Measurements from ENCODE around the gene ATG16L2. TPM values are rescaled to one million over a fixed set of nuclear protein-coding genes. Genes with fewer than 3 reads are reported as not detected.
A peak's percentile ranks its signal among the peaks of the same experiment; 100 is the strongest.

The ATG16L2 gene
- total RNA-seq, 1 donor from 2014 or later: 71.1 TPM

GRCh38 chr11:72833811-72834493 lies 19.7 kb downstream of the ATG16L2 start:
- DNase-seq (ENCODE audit: low spot score): no peak
- intact Hi-C loops (cut with micrococcal nuclease): loop anchor here (2.0 kb wide), 1 partner anchor 409 kb away; no protein-coding TSS in a partner anchor
- Mint-ChIP-seq H3K4me1 (ENCODE audit: low read depth) (peaks cover 21% of the 10 kb centered on the region), H3K4me3 (no peak overlapping the region), H3K27me3 (ENCODE audit: insufficient read depth) (no peaks in the 10 kb centered on the region), H3K27ac (peak overlapping the region; percentile 92), H3K36me3 (ENCODE audit: low read depth) (peaks cover 34% of the 10 kb centered on the region), H3K9me3 (no peaks in the 10 kb centered on the region)

- Mint-ChIP-seq H3K9me3 (no peaks in the 10 kb centered on the region), H3K36me3 (ENCODE audit: low read depth) (peaks cover 37% of the 10 kb centered on the region), H3K4me1 (ENCODE audit: low read depth) (peaks cover 25% of the 10 kb centered on the region), H3K4me3 (peak overlapping the region; percentile 37), H3K27me3 (ENCODE audit: insufficient read depth) (no peaks in the 10 kb centered on the region), H3K27ac (peak overlapping the region; percentile 92)
- intact Hi-C loops (cut with micrococcal nuclease): no loop called here
- no peak for DNase-seq (ENCODE audit: low spot score)
These were observed 20.7 kb downstream of the ATG16L2 start for GRCh38 chr11:72834905-72835304.

GRCh38 chr11:72836111-72836510 lies 21.9 kb downstream of the ATG16L2 start:
- Mint-ChIP-seq H3K4me3 (no peak overlapping the region), H3K4me1 (ENCODE audit: low read depth) (peaks cover 25% of the 10 kb centered on the region), H3K36me3 (ENCODE audit: low read depth) (peaks cover 35% of the 10 kb centered on the region), H3K9me3 (no peaks in the 10 kb centered on the region), H3K27ac (no peak overlapping the region), H3K27me3 (ENCODE audit: insufficient read depth) (no peaks in the 10 kb centered on the region)
- intact Hi-C loops (cut with micrococcal nuclease): no loop called here
- no peak for DNase-seq (ENCODE audit: low spot score)

- no peak overlapping the region for H3K27ac Mint-ChIP-seq
- H3K4me3 Mint-ChIP-seq: no peak overlapping the region
- H3K36me3 Mint-ChIP-seq (ENCODE audit: low read depth): peaks cover 44% of the 10 kb centered on the region
- DNase-seq (ENCODE audit: low spot score): no peak
- no peaks in the 10 kb centered on the region for H3K27me3 Mint-ChIP-seq (ENCODE audit: insufficient read depth)
- peaks cover 25% of the 10 kb centered on the region for H3K4me1 Mint-ChIP-seq (ENCODE audit: low read depth)
- intact Hi-C loops (cut with micrococcal nuclease): no loop called here
- H3K9me3 Mint-ChIP-seq: no peaks in the 10 kb centered on the region
These were observed 24.6 kb downstream of the ATG16L2 start for GRCh38 chr11:72838691-72839305.

GRCh38 chr11:72840780-72841179 lies 26.6 kb downstream of the ATG16L2 start:
- Mint-ChIP-seq H3K9me3 (no peaks in the 10 kb centered on the region), H3K36me3 (ENCODE audit: low read depth) (peaks cover 45% of the 10 kb centered on the region), H3K4me3 (no peak overlapping the region), H3K27ac (no peak overlapping the region), H3K4me1 (ENCODE audit: low read depth) (peaks cover 14% of the 10 kb centered on the region), H3K27me3 (ENCODE audit: insufficient read depth) (no peaks in the 10 kb centered on the region)
- DNase-seq (ENCODE audit: low spot score): no peak
- intact Hi-C loops (cut with micrococcal nuclease): no loop called here

GRCh38 chr11:72841397-72841796 lies 27.2 kb downstream of the ATG16L2 start:
- Mint-ChIP-seq H3K9me3 (no peaks in the 10 kb centered on the region), H3K27me3 (ENCODE audit: insufficient read depth) (no peaks in the 10 kb centered on the region), H3K4me1 (ENCODE audit: low read depth) (peaks cover 9% of the 10 kb centered on the region), H3K36me3 (ENCODE audit: low read depth) (peaks cover 45% of the 10 kb centered on the region), H3K4me3 (no peak overlapping the region), H3K27ac (no peak overlapping the region)
- intact Hi-C loops (cut with micrococcal nuclease): no loop called here
- no peak for DNase-seq (ENCODE audit: low spot score)

- no peak for DNase-seq (ENCODE audit: low spot score)
- intact Hi-C loops (cut with micrococcal nuclease): no loop called here
- Mint-ChIP-seq H3K27me3 (ENCODE audit: insufficient read depth) (no peaks in the 10 kb centered on the region), H3K27ac (no peak overlapping the region), H3K4me1 (ENCODE audit: low read depth) (peaks cover 9% of the 10 kb centered on the region), H3K4me3 (no peak overlapping the region), H3K36me3 (ENCODE audit: low read depth) (peaks cover 45% of the 10 kb centered on the region), H3K9me3 (no peaks in the 10 kb centered on the region)
These were observed 27.9 kb downstream of the ATG16L2 start for GRCh38 chr11:72842126-72842525.

GRCh38 chr11:72842653-72843330 lies 28.6 kb downstream of the ATG16L2 start:
- no peaks in the 10 kb centered on the region for H3K9me3 Mint-ChIP-seq
- DNase-seq (ENCODE audit: low spot score): no peak
- peaks cover 9% of the 10 kb centered on the region for H3K4me1 Mint-ChIP-seq (ENCODE audit: low read depth)
- no peak overlapping the region for H3K27ac Mint-ChIP-seq
- H3K27me3 Mint-ChIP-seq (ENCODE audit: insufficient read depth): no peaks in the 10 kb centered on the region
- H3K36me3 Mint-ChIP-seq (ENCODE audit: low read depth): peaks cover 44% of the 10 kb centered on the region
- H3K4me3 Mint-ChIP-seq: no peak overlapping the region
- intact Hi-C loops (cut with micrococcal nuclease): no loop called here

GRCh38 chr11:72844356-72844755 lies 30.1 kb downstream of the ATG16L2 start:
- no peaks in the 10 kb centered on the region for H3K27me3 Mint-ChIP-seq (ENCODE audit: insufficient read depth)
- intact Hi-C loops (cut with micrococcal nuclease): no loop called here
- peaks cover 6% of the 10 kb centered on the region for H3K4me1 Mint-ChIP-seq (ENCODE audit: low read depth)
- no peak for DNase-seq (ENCODE audit: low spot score)
- H3K9me3 Mint-ChIP-seq: no peaks in the 10 kb centered on the region
- H3K27ac Mint-ChIP-seq: no peak overlapping the region
- peaks cover 40% of the 10 kb centered on the region for H3K36me3 Mint-ChIP-seq (ENCODE audit: low read depth)
- no peak overlapping the region for H3K4me3 Mint-ChIP-seq

- DNase-seq (ENCODE audit: low spot score): peak; percentile 26
- H3K4me1 Mint-ChIP-seq (ENCODE audit: low read depth): peaks cover 13% of the 10 kb centered on the region
- intact Hi-C loops (cut with micrococcal nuclease): loop anchor here (1.0 kb wide), 2 partner anchors 124 to 329 kb away; no protein-coding TSS in a partner anchor
These were observed 34.7 kb downstream of the ATG16L2 start for GRCh38 chr11:72848846-72849466.

GRCh38 chr11:72850832-72851231 lies 36.6 kb downstream of the ATG16L2 start:
- Mint-ChIP-seq H3K4me1 (ENCODE audit: low read depth) (peaks cover 13% of the 10 kb centered on the region), H3K4me3 (no peak overlapping the region), H3K9me3 (no peaks in the 10 kb centered on the region), H3K27ac (no peak overlapping the region), H3K27me3 (ENCODE audit: insufficient read depth) (no peaks in the 10 kb centered on the region), H3K36me3 (ENCODE audit: low read depth) (peaks cover 9% of the 10 kb centered on the region)
- intact Hi-C loops (cut with micrococcal nuclease): no loop called here
- DNase-seq (ENCODE audit: low spot score): no peak

More at GRCh38 chr11:72848846-72849466, 34.7 kb downstream of the ATG16L2 start:
- Mint-ChIP-seq H3K27me3 (ENCODE audit: insufficient read depth) (no peaks in the 10 kb centered on the region), H3K9me3 (no peaks in the 10 kb centered on the region), H3K4me3 (no peak overlapping the region), H3K27ac (no peak overlapping the region), H3K36me3 (ENCODE audit: low read depth) (peaks cover 15% of the 10 kb centered on the region)

- intact Hi-C loops (cut with micrococcal nuclease): no loop called here
- H3K27me3 Mint-ChIP-seq (ENCODE audit: insufficient read depth): no peaks in the 10 kb centered on the region
- H3K4me3 Mint-ChIP-seq: no peak overlapping the region
- peaks cover 6% of the 10 kb centered on the region for H3K36me3 Mint-ChIP-seq (ENCODE audit: low read depth)
- peaks cover 13% of the 10 kb centered on the region for H3K4me1 Mint-ChIP-seq (ENCODE audit: low read depth)
- DNase-seq (ENCODE audit: low spot score): no peak
- H3K27ac Mint-ChIP-seq: no peak overlapping the region
- H3K9me3 Mint-ChIP-seq: no peaks in the 10 kb centered on the region
These were observed 37.5 kb downstream of the ATG16L2 start for GRCh38 chr11:72851726-72852125.

- Mint-ChIP-seq H3K36me3 (ENCODE audit: low read depth) (peaks cover 9% of the 10 kb centered on the region), H3K4me3 (no peak overlapping the region), H3K27ac (no peak overlapping the region), H3K27me3 (ENCODE audit: insufficient read depth) (no peaks in the 10 kb centered on the region), H3K4me1 (ENCODE audit: low read depth) (peaks cover 5% of the 10 kb centered on the region), H3K9me3 (no peaks in the 10 kb centered on the region)
- DNase-seq (ENCODE audit: low spot score): no peak
- intact Hi-C loops (cut with micrococcal nuclease): no loop called here
These were observed 41.9 kb downstream of the ATG16L2 start for GRCh38 chr11:72856065-72856464.
